ENCODE measurements around the gene ZNF460. TPM values are rescaled to one million over a fixed set of nuclear protein-coding genes. Genes with fewer than 3 reads are reported as not detected.
A peak's percentile ranks its signal among the peaks of the same experiment; 100 is the strongest.
"Not testable (repeated sequence)": the region's sequence is repeated elsewhere in the genome, so short reads cannot be mapped to it uniquely, and the experiment has no call there.

Gene ZNF460
- polyA plus RNA-seq, 1 donor, result 2.0 TPM

GRCh38 chr19:57248646-57249045 is 31.6 kb upstream of the ZNF460 start:
- no peak for DNase-seq
- peaks cover 53% of the 10 kb centered on the region for H3K36me3 ChIP-seq (ENCODE audit: control insufficient read depth, insufficient read depth, low read length)
- H3K27ac ChIP-seq (ENCODE audit: low read length), result no peak overlapping the region
- no peaks in the 10 kb centered on the region for H3K27me3 ChIP-seq (ENCODE audit: control insufficient read depth, insufficient read depth, low read length)
- no CpG with 5 or more reads among the region's 6 CpGs for WGBS (ENCODE audit: insufficient coverage, low lambda C conversion rate)
- H3K4me3 ChIP-seq (ENCODE audit: low read length), result no peak overlapping the region
- no peaks in the 10 kb centered on the region for H3K9me3 ChIP-seq (ENCODE audit: control insufficient read depth, low read depth, low read length)
- no peaks in the 10 kb centered on the region for H3K4me1 ChIP-seq (ENCODE audit: control insufficient read depth, insufficient read depth, low read length)

- no peak for DNase-seq
- Histone ChIP-seq H3K27ac (ENCODE audit: low read length) (no peak overlapping the region), H3K9me3 (ENCODE audit: control insufficient read depth, low read depth, low read length) (no peaks in the 10 kb centered on the region), H3K4me3 (ENCODE audit: low read length) (no peak overlapping the region), H3K27me3 (ENCODE audit: control insufficient read depth, insufficient read depth, low read length) (no peaks in the 10 kb centered on the region), H3K36me3 (ENCODE audit: control insufficient read depth, insufficient read depth, low read length) (peaks cover 56% of the 10 kb centered on the region), H3K4me1 (ENCODE audit: control insufficient read depth, insufficient read depth, low read length) (no peaks in the 10 kb centered on the region)
- 100% methylated on average over 1 of the region's 1 CpG for WGBS (ENCODE audit: insufficient coverage, low lambda C conversion rate)
Observed at GRCh38 chr19:57249329-57249728, 31.0 kb upstream of the ZNF460 start.

DNA sequence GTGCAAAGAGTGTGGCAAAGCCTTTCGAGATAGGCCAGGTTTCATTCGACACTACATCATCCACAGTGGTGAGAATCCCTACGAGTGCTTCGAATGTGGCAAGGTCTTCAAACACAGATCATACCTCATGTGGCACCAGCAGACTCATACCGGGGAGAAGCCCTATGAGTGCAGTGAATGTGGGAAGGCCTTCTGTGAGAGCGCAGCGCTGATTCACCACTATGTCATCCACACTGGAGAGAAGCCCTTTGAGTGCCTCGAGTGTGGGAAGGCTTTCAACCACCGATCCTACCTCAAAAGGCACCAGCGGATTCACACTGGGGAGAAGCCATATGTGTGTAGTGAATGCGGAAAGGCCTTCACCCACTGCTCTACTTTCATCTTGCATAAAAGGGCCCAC is 26.5 kb upstream of the ZNF460 start:
- WGBS (ENCODE audit: insufficient coverage, low lambda C conversion rate), result no CpG with 5 or more reads among the region's 11 CpGs
- not testable (repeated sequence) for DNase-seq; H3K4me3 ChIP-seq (ENCODE audit: low read length); H3K27ac ChIP-seq (ENCODE audit: low read length); H3K9me3 ChIP-seq (ENCODE audit: control insufficient read depth, low read depth, low read length); H3K27me3 ChIP-seq (ENCODE audit: control insufficient read depth, insufficient read depth, low read length); H3K4me1 ChIP-seq (ENCODE audit: control insufficient read depth, insufficient read depth, low read length)
- peaks cover 36% of the 10 kb centered on the region for H3K36me3 ChIP-seq (ENCODE audit: control insufficient read depth, insufficient read depth, low read length)

DNA sequence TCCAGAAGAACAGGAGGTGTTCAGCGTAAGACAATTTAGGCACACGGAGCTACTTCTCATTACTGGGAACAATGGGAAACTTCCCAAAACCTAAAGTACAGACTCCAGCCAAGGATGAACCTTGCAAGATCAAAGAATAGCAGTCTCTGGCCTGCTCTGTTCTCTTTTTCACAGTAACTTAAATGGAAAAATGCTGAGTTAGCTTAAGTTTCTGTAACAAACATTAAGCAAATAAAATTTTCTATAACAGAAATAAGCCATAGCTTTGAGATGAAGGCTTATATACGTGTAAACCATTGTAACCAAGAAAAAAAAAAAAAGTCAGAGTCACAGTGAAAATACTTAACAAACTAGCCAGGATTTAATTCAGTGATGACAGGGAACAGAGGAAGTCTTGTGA is 18.2 kb upstream of the ZNF460 start:
- Histone ChIP-seq H3K4me1 (ENCODE audit: control insufficient read depth, insufficient read depth, low read length) (no peaks in the 10 kb centered on the region), H3K36me3 (ENCODE audit: control insufficient read depth, insufficient read depth, low read length) (peaks cover 5% of the 10 kb centered on the region), H3K4me3 (ENCODE audit: low read length) (no peak overlapping the region), H3K27me3 (ENCODE audit: control insufficient read depth, insufficient read depth, low read length) (no peaks in the 10 kb centered on the region), H3K27ac (ENCODE audit: low read length) (no peak overlapping the region), H3K9me3 (ENCODE audit: control insufficient read depth, low read depth, low read length) (no peaks in the 10 kb centered on the region)
- WGBS (ENCODE audit: insufficient coverage, low lambda C conversion rate), result 100% methylated on average over 1 of the region's 3 CpGs
- no peak for DNase-seq

- Histone ChIP-seq H3K4me3 (ENCODE audit: low read length) (no peak overlapping the region), H3K27me3 (ENCODE audit: control insufficient read depth, insufficient read depth, low read length) (no peaks in the 10 kb centered on the region), H3K9me3 (ENCODE audit: control insufficient read depth, low read depth, low read length) (no peaks in the 10 kb centered on the region), H3K36me3 (ENCODE audit: control insufficient read depth, insufficient read depth, low read length) (peaks cover 4% of the 10 kb centered on the region), H3K27ac (ENCODE audit: low read length) (no peak overlapping the region), H3K4me1 (ENCODE audit: control insufficient read depth, insufficient read depth, low read length) (no peaks in the 10 kb centered on the region)
- WGBS (ENCODE audit: insufficient coverage, low lambda C conversion rate), result no CpG with 5 or more reads among the region's 1 CpG
- no peak for DNase-seq
Observed at GRCh38 chr19:57263244-57263741, 17.0 kb upstream of the ZNF460 start.

DNA sequence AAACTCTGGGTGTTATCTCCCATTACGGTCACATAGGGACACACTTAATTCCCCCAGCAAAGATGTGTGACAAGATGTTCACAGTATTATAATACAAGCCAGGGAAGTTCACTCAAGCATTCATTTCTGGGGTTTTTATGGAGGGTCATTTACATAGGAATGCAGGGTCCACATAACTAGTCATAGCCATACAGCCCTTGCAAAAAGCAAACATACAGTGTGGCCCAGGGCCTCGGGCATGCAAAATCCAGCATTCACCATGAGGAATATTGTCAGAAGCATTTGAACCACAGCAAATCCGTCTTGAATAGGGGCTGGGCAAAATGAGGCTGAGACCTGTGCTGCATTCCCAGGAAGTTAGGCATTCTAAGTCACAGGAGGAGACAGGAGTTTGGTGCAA is 13.0 kb upstream of the ZNF460 start:
- no peaks in the 10 kb centered on the region for H3K36me3 ChIP-seq (ENCODE audit: control insufficient read depth, insufficient read depth, low read length)
- no CpG with 5 or more reads among the region's 3 CpGs for WGBS (ENCODE audit: insufficient coverage, low lambda C conversion rate)
- H3K4me3 ChIP-seq (ENCODE audit: low read length), result no peak overlapping the region
- H3K4me1 ChIP-seq (ENCODE audit: control insufficient read depth, insufficient read depth, low read length), result no peaks in the 10 kb centered on the region
- H3K9me3 ChIP-seq (ENCODE audit: control insufficient read depth, low read depth, low read length), result no peaks in the 10 kb centered on the region
- H3K27me3 ChIP-seq (ENCODE audit: control insufficient read depth, insufficient read depth, low read length), result no peaks in the 10 kb centered on the region
- peak in 1 of 2 donors; percentile 9 for DNase-seq
- H3K27ac ChIP-seq (ENCODE audit: low read length), result no peak overlapping the region

- WGBS (ENCODE audit: insufficient coverage, low lambda C conversion rate), result 92% methylated on average over 4 of the region's 4 CpGs
- H3K4me3 ChIP-seq (ENCODE audit: low read length), result no peak overlapping the region
- no peaks in the 10 kb centered on the region for H3K4me1 ChIP-seq (ENCODE audit: control insufficient read depth, insufficient read depth, low read length)
- no peak for DNase-seq
- no peaks in the 10 kb centered on the region for H3K36me3 ChIP-seq (ENCODE audit: control insufficient read depth, insufficient read depth, low read length)
- H3K27me3 ChIP-seq (ENCODE audit: control insufficient read depth, insufficient read depth, low read length), result no peaks in the 10 kb centered on the region
- no peak overlapping the region for H3K27ac ChIP-seq (ENCODE audit: low read length)
- H3K9me3 ChIP-seq (ENCODE audit: control insufficient read depth, low read depth, low read length), result no peaks in the 10 kb centered on the region
Observed at GRCh38 chr19:57269515-57270250, 10.6 kb upstream of the ZNF460 start.

- no peak overlapping the region for H3K27ac ChIP-seq (ENCODE audit: low read length)
- DNase-seq, result no peak
- 93% methylated on average over 3 of the region's 8 CpGs for WGBS (ENCODE audit: insufficient coverage, low lambda C conversion rate)
- H3K4me1 ChIP-seq (ENCODE audit: control insufficient read depth, insufficient read depth, low read length), result no peaks in the 10 kb centered on the region
- no peaks in the 10 kb centered on the region for H3K27me3 ChIP-seq (ENCODE audit: control insufficient read depth, insufficient read depth, low read length)
- H3K4me3 ChIP-seq (ENCODE audit: low read length), result no peak overlapping the region
- H3K36me3 ChIP-seq (ENCODE audit: control insufficient read depth, insufficient read depth, low read length), result no peaks in the 10 kb centered on the region
- H3K9me3 ChIP-seq (ENCODE audit: control insufficient read depth, low read depth, low read length), result no peaks in the 10 kb centered on the region
Observed at GRCh38 chr19:57271280-57271679, 9.0 kb upstream of the ZNF460 start.

- no peaks in the 10 kb centered on the region for H3K27me3 ChIP-seq (ENCODE audit: control insufficient read depth, insufficient read depth, low read length)
- no peaks in the 10 kb centered on the region for H3K9me3 ChIP-seq (ENCODE audit: control insufficient read depth, low read depth, low read length)
- no peak for DNase-seq
- H3K4me1 ChIP-seq (ENCODE audit: control insufficient read depth, insufficient read depth, low read length), result no peaks in the 10 kb centered on the region
- H3K36me3 ChIP-seq (ENCODE audit: control insufficient read depth, insufficient read depth, low read length), result no peaks in the 10 kb centered on the region
- no peak overlapping the region for H3K27ac ChIP-seq (ENCODE audit: low read length)
- WGBS (ENCODE audit: insufficient coverage, low lambda C conversion rate), result 82% methylated on average over 1 of the region's 1 CpG
- no peak overlapping the region for H3K4me3 ChIP-seq (ENCODE audit: low read length)
Observed at GRCh38 chr19:57273014-57273413, 7.3 kb upstream of the ZNF460 start.

DNA sequence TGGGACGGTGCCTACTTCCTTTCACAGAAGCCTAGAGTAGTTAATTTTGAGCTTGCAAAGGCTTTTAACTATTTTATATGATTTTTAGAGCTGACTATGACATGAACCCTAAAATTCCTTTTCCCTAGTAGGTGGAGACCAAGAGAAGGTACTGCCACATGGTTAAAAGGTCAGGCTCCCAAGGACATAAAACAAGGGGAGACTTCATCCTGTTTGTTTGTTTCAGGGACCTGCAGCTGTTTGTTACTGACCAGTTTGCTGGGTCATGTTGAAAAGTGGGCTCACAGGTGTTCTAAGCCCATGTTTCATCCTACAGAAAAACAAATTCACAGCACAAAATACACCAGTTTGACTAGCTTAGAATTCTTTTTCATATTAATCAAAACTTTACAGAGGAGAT is 3.9 kb upstream of the ZNF460 start:
- WGBS (ENCODE audit: insufficient coverage, low lambda C conversion rate), result no CpG with 5 or more reads among the region's 1 CpG

GRCh38 chr19:57278481-57278880 is 1.8 kb upstream of the ZNF460 start:
- H3K4me1 ChIP-seq (ENCODE audit: control insufficient read depth, insufficient read depth, low read length), result peaks cover 13% of the 10 kb centered on the region
- not testable (repeated sequence) for H3K27me3 ChIP-seq (ENCODE audit: control insufficient read depth, insufficient read depth, low read length); H3K4me3 ChIP-seq (ENCODE audit: low read length); H3K27ac ChIP-seq (ENCODE audit: low read length); H3K9me3 ChIP-seq (ENCODE audit: control insufficient read depth, low read depth, low read length); DNase-seq; H3K36me3 ChIP-seq (ENCODE audit: control insufficient read depth, insufficient read depth, low read length)
- WGBS (ENCODE audit: insufficient coverage, low lambda C conversion rate), result no CpG with 5 or more reads among the region's 2 CpGs

More for the DNA sequence above, 3.9 kb upstream of the ZNF460 start:
- H3K27ac ChIP-seq (ENCODE audit: low read length), result no peak overlapping the region
- H3K36me3 ChIP-seq (ENCODE audit: control insufficient read depth, insufficient read depth, low read length), result no peaks in the 10 kb centered on the region
- H3K27me3 ChIP-seq (ENCODE audit: control insufficient read depth, insufficient read depth, low read length), result no peaks in the 10 kb centered on the region
- DNase-seq, result no peak
- H3K4me1 ChIP-seq (ENCODE audit: control insufficient read depth, insufficient read depth, low read length), result peaks cover 3% of the 10 kb centered on the region
- no peaks in the 10 kb centered on the region for H3K9me3 ChIP-seq (ENCODE audit: control insufficient read depth, low read depth, low read length)
- H3K4me3 ChIP-seq (ENCODE audit: low read length), result no peak overlapping the region
